LNCAP (cell line): ENCODE results near the gene C9orf85.

Experiments used
- CTCF ChIP-seq: fragments of 450-650 bp; IDR thresholded peaks from 2 replicates; pipeline ENCODE4 v1.5.1; 2017; ENCODE audit warnings: mild to moderate bottlenecking

Gene C9orf85

GRCh38 chr9:71884005-71884404 lies 27.4 kb upstream of the C9orf85 start:
- no peak for TF ChIP-seq CTCF

- no peak for TF ChIP-seq CTCF
Measured at GRCh38 chr9:71885467-71885866, 26.0 kb upstream of the C9orf85 start.

- no peak for TF ChIP-seq CTCF
Measured at GRCh38 chr9:71886015-71886414, 25.4 kb upstream of the C9orf85 start.

- TF ChIP-seq CTCF: no peak
Measured at GRCh38 chr9:71886541-71886940, 24.9 kb upstream of the C9orf85 start.

- no peak for TF ChIP-seq CTCF
Measured at GRCh38 chr9:71887362-71887761, 24.1 kb upstream of the C9orf85 start.

GRCh38 chr9:71890042-71890679 lies 21.3 kb upstream of the C9orf85 start:
- TF ChIP-seq CTCF: no peak

- no peak for TF ChIP-seq CTCF
Measured at GRCh38 chr9:71891557-71892189, 19.8 kb upstream of the C9orf85 start.
